DOHH2 (cell line): ENCODE data around the gene NME9.

Experiments used
- H3F3A ChIP-seq: fragments of 200-600 bp; sonication (generic), shearing (Covaris generic); 2 replicates; pipeline ENCODE4 v1.6.0; 2016; ENCODE audit warnings: antibody characterized with exemption, mild to moderate bottlenecking; ENCODE audit not compliant: control insufficient read depth, insufficient read depth
- H3K27ac ChIP-seq: fragments of 200-600 bp; sonication (generic); 2 replicates; pipeline ENCODE4 v1.5.1; 2014; ENCODE audit warnings: low read depth, mild to moderate bottlenecking, low read length, moderate library complexity
- H3K27me3 ChIP-seq: fragments of 200-600 bp; sonication (generic); 2 replicates; pipeline ENCODE4 v1.6.1; 2014; ENCODE audit warnings: mild to moderate bottlenecking, low read length, mixed read lengths; ENCODE audit not compliant: control insufficient read depth
- H3K36me3 ChIP-seq: fragments of 200-600 bp; sonication (generic); 2 replicates; pipeline ENCODE4 v1.6.1; 2014; ENCODE audit warnings: mild to moderate bottlenecking, low read length, moderate library complexity, mixed read lengths; ENCODE audit not compliant: control insufficient read depth
- H3K4me1 ChIP-seq: fragments of 200-600 bp; sonication (generic); 2 replicates; pipeline ENCODE4 v1.6.1; 2014; ENCODE audit warnings: mild to moderate bottlenecking, low read length, mixed read lengths; ENCODE audit not compliant: control insufficient read depth
- H3K4me2 ChIP-seq: fragments of 200-600 bp; sonication (generic); 2 replicates; pipeline ENCODE4 v1.6.0; 2014; ENCODE audit warnings: mild to moderate bottlenecking, low read length, moderate library complexity
- H3K4me3 ChIP-seq: fragments of 200-600 bp; sonication (generic); 2 replicates; pipeline ENCODE4 v1.5.1; 2014; ENCODE audit warnings: mild to moderate bottlenecking, low read length, mixed read lengths
- H3K79me2 ChIP-seq: fragments of 200-600 bp; sonication (generic); 2 replicates; pipeline ENCODE4 v1.6.1; 2014; ENCODE audit warnings: mild to moderate bottlenecking, low read length, mixed read lengths; ENCODE audit not compliant: control insufficient read depth
- H3K9me2 ChIP-seq: fragments of 200-600 bp; sonication (generic); replicated peaks from 2 replicates; pipeline ENCODE4 v1.6.1; 2014; ENCODE audit warnings: mild to moderate bottlenecking, low read length, mixed read lengths; ENCODE audit not compliant: control insufficient read depth
- H3K9me3 ChIP-seq: fragments of 200-600 bp; sonication (generic); 2 replicates; pipeline ENCODE4 v1.6.1; 2014; ENCODE audit warnings: antibody characterized with exemption, low read length, mixed read lengths; ENCODE audit not compliant: control insufficient read depth, insufficient read depth
- H4K20me1 ChIP-seq: fragments of 200-600 bp; sonication (generic); 2 replicates; pipeline ENCODE4 v1.6.0; 2014; ENCODE audit warnings: low read depth, mild to moderate bottlenecking, antibody characterized with exemption, low read length, moderate library complexity; ENCODE audit not compliant: control insufficient read depth, insufficient read depth
- CTCF ChIP-seq: fragments of 200-600 bp; sonication (generic); IDR thresholded peaks from one replicate; pipeline ENCODE4 v1.5.1; 2014; ENCODE audit warnings: antibody characterized with exemption, mild to moderate bottlenecking, low read depth, low read length; ENCODE audit not compliant: poor library complexity, severe bottlenecking
- EZH2phosphoT487 ChIP-seq: fragments of 200-600 bp; sonication (generic); IDR thresholded peaks from 2 replicates; pipeline ENCODE4 v1.6.1; 2017; ENCODE audit warnings: borderline replicate concordance, mild to moderate bottlenecking, antibody characterized with exemption, low read length, moderate library complexity, mixed read lengths

NME9 gene

GRCh38 chr3:138325990-138326389 lies 3.7 kb downstream of the NME9 start:
- H3K4me2 ChIP-seq, result no peak overlapping the region
- H3K4me1 ChIP-seq, result peaks cover 18% of the 10 kb centered on the region
- no peaks in the 10 kb centered on the region for H4K20me1 ChIP-seq
- no peak overlapping the region for H3K4me3 ChIP-seq
- no peaks in the 10 kb centered on the region for H3K9me2 ChIP-seq
- H3K27ac ChIP-seq, result no peak overlapping the region
- H3K36me3 ChIP-seq, result no peaks in the 10 kb centered on the region
- no peak for TF ChIP-seq EZH2phosphoT487
- TF ChIP-seq CTCF, result no peak
- H3F3A ChIP-seq, result peaks cover 7% of the 10 kb centered on the region; the same call in 1 of the 2 replicates
- no peaks in the 10 kb centered on the region for H3K79me2 ChIP-seq
- H3K9me3 ChIP-seq, result no peaks in the 10 kb centered on the region
- peaks cover 10% of the 10 kb centered on the region for H3K27me3 ChIP-seq

- TF ChIP-seq CTCF (no peak), EZH2phosphoT487 (no peak)
- Histone ChIP-seq H3K27me3 (0 out of 2 replicates have a peak, but pooled peaks cover 2% of the 10 kb centered on the region), H3K9me3 (no peaks in the 10 kb centered on the region), H4K20me1 (no peaks in the 10 kb centered on the region), H3K79me2 (no peaks in the 10 kb centered on the region), H3K4me1 (peaks cover 10% of the 10 kb centered on the region), H3K9me2 (no peaks in the 10 kb centered on the region), H3K36me3 (no peaks in the 10 kb centered on the region), H3K4me2 (no peak overlapping the region), H3K4me3 (no peak overlapping the region), H3F3A (no peaks in the 10 kb centered on the region), H3K27ac (no peak overlapping the region)
Measured at GRCh38 chr3:138323971-138324370, 5.7 kb downstream of the NME9 start.

GRCh38 chr3:138317687-138318086 lies 12.0 kb downstream of the NME9 start:
- no peaks in the 10 kb centered on the region for H3K79me2 ChIP-seq
- H3K36me3 ChIP-seq, result no peaks in the 10 kb centered on the region
- H3F3A ChIP-seq, result no peaks in the 10 kb centered on the region
- H3K4me1 ChIP-seq, result peaks cover 3% of the 10 kb centered on the region; the same call in 1 of the 2 replicates
- TF ChIP-seq EZH2phosphoT487 (no peak), CTCF (no peak)
- no peak overlapping the region for H3K4me3 ChIP-seq
- H3K4me2 ChIP-seq, result no peak overlapping the region
- no peak overlapping the region for H3K27ac ChIP-seq
- H3K9me2 ChIP-seq, result no peaks in the 10 kb centered on the region
- H3K9me3 ChIP-seq, result no peaks in the 10 kb centered on the region
- 0 out of 2 replicates have a peak, but pooled peaks cover 2% of the 10 kb centered on the region for H3K27me3 ChIP-seq
- H4K20me1 ChIP-seq, result no peaks in the 10 kb centered on the region
